ENCODE data around the gene FOXD4L3. TPM values are rescaled to one million over a fixed set of nuclear protein-coding genes. Genes with fewer than 3 reads are reported as not detected.
"Not testable (repeated sequence)": the region's sequence is repeated elsewhere in the genome, so short reads cannot be mapped to it uniquely, and the experiment has no call there.

The FOXD4L3 gene
- total RNA-seq (under 1 TPM in 3 of 6 donors, not detected in 3; 0.08 to 0.22 (median 0.12) TPM), polyA plus RNA-seq (under 1 TPM; 0.05 to 0.15 TPM)

DNA sequence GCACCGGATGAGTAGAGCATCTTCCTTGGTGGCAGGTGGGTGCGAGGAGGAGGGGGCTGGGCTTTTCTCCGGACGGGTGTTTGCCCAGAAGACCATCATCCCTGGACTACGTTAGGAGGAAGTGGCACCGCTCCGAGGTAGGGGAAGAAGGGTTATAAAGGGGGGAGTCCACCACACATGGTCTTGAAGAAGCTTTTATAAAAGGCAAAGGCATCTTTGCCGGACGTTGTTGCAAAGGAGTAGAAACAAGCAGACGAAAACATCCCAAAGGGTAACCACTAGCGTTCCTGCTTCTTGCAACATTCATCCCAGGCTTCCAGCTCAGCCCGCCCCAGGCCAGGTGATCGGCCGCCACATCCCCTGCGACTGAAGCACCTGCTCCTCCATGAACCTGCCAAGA lies at the start of gene FOXD4L3:
Gene FOXD4L3, plus strand, starts transcription at position 301 of the 400 bp plus-strand sequence. Its CDS starts 85 bp downstream, at position 386.
- ATAC-seq; H3K4me3 ChIP-seq; DNase-seq; intact Hi-C loops (cut with DNase I); FAIRE-seq; H3K27ac ChIP-seq; H3K9me3 ChIP-seq; H3K36me3 ChIP-seq; H3K27me3 ChIP-seq; H3K4me1 ChIP-seq: not testable (repeated sequence)
- 7 to 10% methylated on average over 3 to 4 of the region's 15 CpGs for WGBS, 2 donors

DNA sequence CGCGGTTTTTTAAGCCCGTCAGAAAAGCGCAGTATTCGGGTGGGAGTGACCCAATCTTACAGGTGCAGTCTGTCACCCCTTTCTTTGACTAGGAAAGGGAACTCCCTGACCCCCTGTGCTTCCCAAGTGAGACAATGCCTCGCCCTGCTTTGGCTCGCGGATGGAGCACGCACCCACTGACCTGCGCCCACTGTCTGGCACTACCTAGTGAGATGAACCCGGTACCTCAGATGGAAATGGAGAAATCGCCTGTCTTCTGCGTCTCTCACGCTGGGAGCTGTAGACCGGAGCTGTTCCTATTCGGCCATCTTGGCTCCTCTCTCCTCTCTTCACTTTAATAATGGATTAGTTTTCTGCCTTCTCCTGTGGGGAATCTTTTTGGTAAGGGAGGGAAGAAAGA lies 21.6 kb upstream of the FOXD4L3 start:
- ATAC-seq; H3K27ac ChIP-seq; intact Hi-C loops (cut with DNase I); FAIRE-seq; H3K4me3 ChIP-seq; H3K9me3 ChIP-seq; H3K27me3 ChIP-seq; H3K4me1 ChIP-seq; H3K36me3 ChIP-seq: not testable (repeated sequence)
- WGBS, 2 donors: 98 to 99% methylated on average over 10 to 15 of the region's 16 CpGs
- peak in 2 of 6 donors; percentile 12 to 24 for DNase-seq

DNA sequence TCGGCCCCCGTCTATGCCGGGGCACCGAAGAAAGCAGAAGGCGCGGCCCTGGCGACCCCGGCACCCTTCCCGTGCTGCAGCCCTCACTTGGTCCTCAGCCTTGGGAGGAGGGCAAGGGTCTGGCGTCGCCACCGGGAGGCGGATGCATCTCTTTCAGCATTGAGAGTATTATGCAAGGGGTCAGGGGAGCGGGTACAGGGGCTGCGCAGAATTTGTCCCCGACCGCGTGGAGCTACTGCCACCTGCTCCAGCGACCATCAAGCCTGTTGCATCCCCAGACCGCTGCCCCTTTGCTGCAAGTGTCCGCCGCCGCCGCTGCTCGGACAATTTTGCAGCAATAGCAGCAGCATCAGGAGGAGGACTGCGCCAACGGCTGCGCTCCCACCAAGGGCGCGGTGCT lies 1.1 kb downstream of the FOXD4L3 start:
- H3K27ac ChIP-seq; H3K4me1 ChIP-seq; ATAC-seq; H3K9me3 ChIP-seq; FAIRE-seq; H3K4me3 ChIP-seq; H3K36me3 ChIP-seq; H3K27me3 ChIP-seq; intact Hi-C loops (cut with DNase I): not testable (repeated sequence)
- peak in 1 of 6 donors; percentile 15 for DNase-seq
- 8% methylated on average over 7 of the region's 30 CpGs; no CpG with 5 or more reads in 1 of the 2 donors for WGBS, 2 donors

DNA sequence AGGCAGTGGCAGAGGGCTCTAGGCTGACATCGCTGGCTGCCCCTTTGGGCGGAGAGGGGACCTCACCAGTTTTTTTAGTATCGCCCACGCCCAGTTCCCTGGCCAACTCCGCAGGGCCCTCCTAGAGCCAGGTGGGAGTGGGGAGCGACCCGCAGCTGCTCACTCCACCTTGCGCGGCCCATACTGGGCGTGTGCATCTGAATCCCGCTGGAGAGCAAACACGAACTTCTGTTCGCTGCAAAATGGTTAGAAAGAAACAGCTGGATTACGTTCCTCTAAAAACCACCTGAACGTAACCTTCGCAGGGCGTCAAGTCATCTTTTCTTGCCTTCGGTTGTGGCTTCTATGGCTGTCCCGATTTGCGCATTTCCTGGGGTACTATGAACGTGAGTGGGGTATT lies 1.5 kb downstream of the FOXD4L3 start:
- intact Hi-C loops (cut with DNase I); ATAC-seq; H3K9me3 ChIP-seq; H3K4me3 ChIP-seq; FAIRE-seq; H3K36me3 ChIP-seq; H3K4me1 ChIP-seq; DNase-seq; H3K27ac ChIP-seq; H3K27me3 ChIP-seq: not testable (repeated sequence)
- 18 to 21% methylated on average over 6 to 8 of the region's 21 CpGs for WGBS, 2 donors

DNA sequence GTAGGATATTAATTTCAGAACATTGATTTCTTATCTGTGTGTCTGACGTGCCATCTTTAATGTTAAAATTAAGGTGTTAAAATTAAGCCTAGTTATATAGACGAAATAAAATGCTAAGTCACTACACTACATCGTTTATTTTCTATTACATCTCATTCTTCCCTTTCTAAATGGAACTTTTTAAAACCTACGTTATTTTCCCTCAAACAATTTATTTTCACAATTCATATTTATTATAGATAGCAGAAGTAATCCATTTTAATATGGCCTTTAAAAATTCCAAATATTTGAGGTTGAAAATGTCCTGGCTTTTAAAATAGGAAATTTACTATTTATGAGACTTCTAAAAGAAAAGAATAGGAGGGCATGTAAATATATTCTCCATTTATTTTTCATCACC lies 2.1 kb downstream of the FOXD4L3 start:
- H3K27me3 ChIP-seq; ATAC-seq; H3K36me3 ChIP-seq; H3K9me3 ChIP-seq; H3K27ac ChIP-seq; H3K4me1 ChIP-seq; H3K4me3 ChIP-seq; intact Hi-C loops (cut with DNase I); DNase-seq: not testable (repeated sequence)
- 18 to 28% methylated on average over 2 of the region's 4 CpGs for WGBS, 2 donors
- peak; percentile 60 for FAIRE-seq

DNA sequence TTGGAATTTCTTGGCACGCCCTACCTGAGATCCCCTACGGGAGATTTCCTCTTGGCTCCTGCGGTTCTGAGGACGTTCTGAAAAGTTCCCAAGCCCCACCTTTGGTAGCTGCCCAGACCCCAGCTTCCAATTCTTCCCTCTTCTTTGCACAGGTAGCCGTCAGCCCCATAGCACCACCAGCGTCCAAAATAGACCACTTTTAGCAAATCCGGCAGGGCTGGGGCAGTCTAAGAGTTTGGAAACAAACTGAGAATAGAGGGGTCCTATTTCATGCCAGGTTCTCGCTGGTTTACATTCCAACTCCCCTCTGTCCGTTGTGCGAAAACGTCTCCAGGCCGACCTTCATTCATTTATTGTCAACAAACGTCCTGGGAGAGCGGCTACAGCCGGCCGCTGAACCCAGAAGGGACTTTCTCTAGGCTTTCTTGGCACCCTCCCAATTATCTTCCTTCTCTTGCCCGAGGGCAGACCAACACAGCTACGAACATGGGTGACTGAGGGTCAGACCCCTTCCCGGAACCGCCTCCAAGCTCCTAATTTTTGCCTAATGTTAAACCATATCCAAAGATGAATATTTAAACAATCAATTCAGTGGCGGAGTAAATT lies 3.1 kb downstream of the FOXD4L3 start:
- intact Hi-C loops (cut with DNase I); H3K36me3 ChIP-seq; FAIRE-seq; H3K27ac ChIP-seq; H3K4me3 ChIP-seq; H3K4me1 ChIP-seq; DNase-seq; H3K27me3 ChIP-seq; H3K9me3 ChIP-seq: not testable (repeated sequence)
- WGBS, 2 donors: 22 to 26% methylated on average over 7 to 8 of the region's 21 CpGs
- ATAC-seq: peak in 3 of 4 donors; percentile 26 to 50 (median 39)

DNA sequence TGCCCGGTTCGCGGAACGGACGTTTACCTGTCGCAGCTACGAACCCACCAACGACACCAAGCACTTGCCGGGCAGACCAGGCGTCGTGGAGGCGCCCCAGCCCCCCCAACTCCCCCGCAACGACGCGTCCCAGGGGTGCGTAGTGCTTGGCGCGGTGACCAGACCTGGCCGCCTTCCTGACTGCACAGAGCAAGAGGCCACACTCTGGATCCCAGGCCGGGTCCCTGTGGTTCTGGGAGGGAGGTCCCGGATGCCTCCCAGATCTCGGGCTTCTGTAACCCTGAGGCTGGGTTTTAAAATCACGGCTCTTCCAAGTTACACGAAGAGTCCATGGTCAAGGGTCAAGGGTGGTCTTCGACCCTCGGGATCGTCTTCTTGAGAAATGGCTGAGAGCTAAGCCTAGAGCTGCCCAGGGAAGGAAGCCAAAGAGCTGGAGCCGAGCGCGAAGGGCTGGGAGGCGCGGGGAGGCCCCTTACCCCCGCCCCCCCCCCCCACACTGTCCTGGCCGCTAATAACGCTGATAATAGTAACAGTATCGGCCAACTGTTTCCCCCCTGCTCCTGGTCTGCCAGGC lies 3.8 kb downstream of the FOXD4L3 start:
- H3K4me1 ChIP-seq; H3K27me3 ChIP-seq; H3K27ac ChIP-seq; FAIRE-seq; intact Hi-C loops (cut with DNase I); H3K36me3 ChIP-seq; H3K9me3 ChIP-seq; DNase-seq; H3K4me3 ChIP-seq: not testable (repeated sequence)
- ATAC-seq: peak; percentile 24 to 57 (median 46)
- 7 to 10% methylated on average over 19 to 28 of the region's 37 CpGs for WGBS, 2 donors

DNA sequence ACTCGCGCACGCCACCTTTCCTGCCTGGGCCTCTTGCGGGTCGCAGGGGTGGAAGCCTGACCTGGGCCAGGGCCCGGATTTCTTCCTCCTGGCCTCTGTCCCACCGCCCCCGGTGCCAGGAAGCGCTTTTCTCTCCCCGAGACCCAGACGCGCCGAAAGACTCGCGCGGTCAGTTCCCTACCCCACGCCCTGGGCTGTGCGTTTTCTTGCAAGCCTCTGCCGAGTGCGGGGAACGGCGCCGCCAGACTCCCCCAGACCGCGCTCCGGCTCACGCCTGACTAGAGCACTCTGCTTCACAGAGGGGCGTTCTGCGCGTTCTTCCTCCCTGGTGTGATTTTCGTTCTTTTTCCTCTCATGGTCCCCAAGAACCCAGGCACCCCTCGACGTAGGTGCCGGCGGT lies 4.5 kb downstream of the FOXD4L3 start:
- not testable (repeated sequence) for H3K4me3 ChIP-seq, H3K27me3 ChIP-seq

DNA sequence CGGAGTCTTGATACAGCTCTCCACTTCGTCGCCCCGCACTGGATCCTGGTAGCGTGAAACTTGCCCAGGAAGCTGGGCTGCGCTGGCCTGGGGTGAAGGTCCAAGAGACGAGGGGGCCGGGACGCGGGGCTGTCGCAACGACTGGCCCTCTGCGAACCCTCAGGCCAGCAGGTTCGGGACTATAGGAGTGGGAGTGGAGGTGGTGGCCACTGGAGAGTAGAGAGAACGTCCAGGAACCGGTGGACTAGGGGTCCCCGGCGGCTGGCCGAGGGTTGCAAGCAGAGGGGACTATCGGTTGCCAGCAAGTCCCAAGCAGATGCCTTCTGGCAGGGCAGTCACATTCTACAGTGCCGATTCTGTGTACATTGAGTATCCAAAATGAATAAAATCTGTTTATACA lies 5.0 kb downstream of the FOXD4L3 start:
- intact Hi-C loops (cut with DNase I); H3K4me1 ChIP-seq; H3K36me3 ChIP-seq; H3K9me3 ChIP-seq; H3K4me3 ChIP-seq; H3K27ac ChIP-seq; H3K27me3 ChIP-seq; FAIRE-seq: not testable (repeated sequence)
- ATAC-seq: peak in 3 of 4 donors; percentile 29 to 38 (median 31)
- WGBS, 2 donors: 16 to 24% methylated on average over 16 to 20 of the region's 21 CpGs
- peak in 2 of 6 donors; percentile 51 to 53 for DNase-seq

More for the DNA sequence above, 4.5 kb downstream of the FOXD4L3 start:
- H3K27ac ChIP-seq; FAIRE-seq; intact Hi-C loops (cut with DNase I); H3K9me3 ChIP-seq; H3K36me3 ChIP-seq; H3K4me1 ChIP-seq: not testable (repeated sequence)
- DNase-seq (peak in 1 of 6 donors; percentile 35), ATAC-seq (peak in 3 of 4 donors; percentile 51 to 66 (median 66))
- WGBS, 2 donors: 25 to 28% methylated on average over 13 to 17 of the region's 35 CpGs

DNA sequence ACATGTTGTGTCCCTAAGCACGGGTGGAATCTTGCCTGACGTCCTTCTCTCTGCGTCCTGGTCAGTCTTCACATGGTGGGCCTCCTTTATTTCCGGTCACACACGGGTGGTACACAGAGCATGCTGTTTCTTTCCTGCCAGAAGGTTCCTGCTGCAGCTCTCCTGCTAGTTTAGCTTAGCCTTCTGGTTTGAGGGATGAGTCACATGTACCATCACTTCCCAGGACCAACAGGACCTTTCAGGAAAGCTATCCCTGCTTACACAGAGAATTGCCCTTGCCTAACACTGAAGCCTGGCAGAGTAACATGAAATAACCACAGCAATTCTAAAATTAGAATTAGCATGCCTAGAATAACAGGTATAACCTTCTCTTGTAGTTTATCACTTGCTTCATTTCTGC lies 8.5 kb downstream of the FOXD4L3 start:
- FAIRE-seq; intact Hi-C loops (cut with DNase I); DNase-seq; ATAC-seq; H3K4me3 ChIP-seq; H3K27me3 ChIP-seq; H3K27ac ChIP-seq; H3K4me1 ChIP-seq; H3K36me3 ChIP-seq; H3K9me3 ChIP-seq: not testable (repeated sequence)
- WGBS, 2 donors: no CpG with 5 or more reads among the region's 5 CpGs

DNA sequence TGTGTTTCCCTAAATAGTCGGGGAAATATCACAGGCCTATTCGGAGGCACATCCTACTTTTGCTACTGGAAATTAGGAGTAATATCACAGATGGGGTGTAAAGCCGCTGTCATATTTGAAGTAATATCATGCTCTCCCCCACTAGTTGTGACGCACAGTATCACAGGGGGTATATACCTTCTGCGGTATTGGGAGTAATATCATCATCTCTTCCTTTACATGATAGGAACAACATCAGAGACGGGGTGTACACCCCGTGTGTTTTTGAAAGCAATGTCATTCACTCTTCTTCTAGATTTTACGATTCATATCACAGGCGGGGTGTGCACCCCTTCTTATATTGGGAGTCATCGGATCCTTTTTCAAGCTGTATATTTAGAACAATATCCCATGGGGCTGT lies 15.5 kb downstream of the FOXD4L3 start:
- H3K27me3 ChIP-seq; H3K27ac ChIP-seq; FAIRE-seq; H3K36me3 ChIP-seq; DNase-seq; ATAC-seq; H3K4me1 ChIP-seq; H3K9me3 ChIP-seq; H3K4me3 ChIP-seq; intact Hi-C loops (cut with DNase I): not testable (repeated sequence)
- WGBS, 2 donors: 58 to 66% methylated on average over 9 of the region's 10 CpGs

DNA sequence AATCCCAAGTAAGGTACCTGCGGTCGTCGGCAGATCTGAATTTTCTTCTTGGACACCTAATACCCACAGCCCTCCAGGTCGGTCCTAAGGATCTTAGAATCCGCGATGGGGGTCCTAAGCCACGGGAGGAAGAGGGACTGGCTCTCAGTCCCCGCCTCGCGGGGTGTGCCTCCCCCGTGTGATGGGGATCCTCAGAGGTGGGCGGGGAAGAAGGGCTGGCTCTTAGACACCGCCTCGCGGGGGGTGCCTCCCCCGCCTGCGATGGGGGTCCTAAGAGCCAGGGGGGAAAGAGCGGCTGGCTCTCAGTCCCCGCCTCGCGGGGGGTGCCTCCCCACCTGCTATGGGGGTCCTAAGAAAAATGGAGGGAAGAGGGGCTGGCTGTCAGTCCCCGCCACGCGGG lies 21.1 kb downstream of the FOXD4L3 start:
- DNase-seq; H3K36me3 ChIP-seq; intact Hi-C loops (cut with DNase I); H3K9me3 ChIP-seq; ATAC-seq; H3K4me3 ChIP-seq; H3K27me3 ChIP-seq; H3K27ac ChIP-seq; FAIRE-seq; H3K4me1 ChIP-seq: not testable (repeated sequence)
- WGBS, 2 donors: 28 to 61% methylated on average over 4 to 13 of the region's 24 CpGs

All from pancreas (tissue), 10 donors.